Measurements from ENCODE around the gene CCDC57.

CCDC57 gene

GRCh38 chr17:82246040-82246364 is 33.4 kb upstream of the CCDC57 start:
- DNase-seq (ENCODE audit: low read depth) = no peak

GRCh38 chr17:82245134-82246039 is 32.7 kb upstream of the CCDC57 start:
- no peak for DNase-seq (ENCODE audit: low read depth)

- no peak for DNase-seq (ENCODE audit: low read depth)
These were observed 31.9 kb upstream of the CCDC57 start for GRCh38 chr17:82244413-82245133.

- DNase-seq (ENCODE audit: low read depth) = no peak
These were observed 31.2 kb upstream of the CCDC57 start for GRCh38 chr17:82243648-82244412.

- DNase-seq (ENCODE audit: low read depth) = no peak
These were observed 30.5 kb upstream of the CCDC57 start for GRCh38 chr17:82242977-82243647.

- no peak for DNase-seq (ENCODE audit: low read depth)
These were observed 30.0 kb upstream of the CCDC57 start for GRCh38 chr17:82242698-82242976.

GRCh38 chr17:82241926-82242697 is 29.5 kb upstream of the CCDC57 start:
- no peak for DNase-seq (ENCODE audit: low read depth)

GRCh38 chr17:82241183-82241925 is 28.7 kb upstream of the CCDC57 start:
- DNase-seq (ENCODE audit: low read depth) = peak; percentile 34

GRCh38 chr17:82240506-82241182 is 28.0 kb upstream of the CCDC57 start:
- no peak for DNase-seq (ENCODE audit: low read depth)

GRCh38 chr17:82239926-82240505 is 27.4 kb upstream of the CCDC57 start:
- DNase-seq (ENCODE audit: low read depth) = no peak

- DNase-seq (ENCODE audit: low read depth) = no peak
These were observed 26.8 kb upstream of the CCDC57 start for GRCh38 chr17:82239401-82239925.

GRCh38 chr17:82238472-82239201 is 26.0 kb upstream of the CCDC57 start:
- DNase-seq (ENCODE audit: low read depth) = peak; percentile 59

GRCh38 chr17:82237746-82238471 is 25.3 kb upstream of the CCDC57 start:
- DNase-seq (ENCODE audit: low read depth) = no peak

- DNase-seq (ENCODE audit: low read depth) = no peak
These were observed 24.6 kb upstream of the CCDC57 start for GRCh38 chr17:82237083-82237745.

GRCh38 chr17:82236142-82236971 is 23.7 kb upstream of the CCDC57 start:
- DNase-seq (ENCODE audit: low read depth) = peak; percentile 60

GRCh38 chr17:82235775-82236141 is 23.1 kb upstream of the CCDC57 start:
- no peak for DNase-seq (ENCODE audit: low read depth)
